ENCODE data around the gene EML1.

EML1 gene, protein sequence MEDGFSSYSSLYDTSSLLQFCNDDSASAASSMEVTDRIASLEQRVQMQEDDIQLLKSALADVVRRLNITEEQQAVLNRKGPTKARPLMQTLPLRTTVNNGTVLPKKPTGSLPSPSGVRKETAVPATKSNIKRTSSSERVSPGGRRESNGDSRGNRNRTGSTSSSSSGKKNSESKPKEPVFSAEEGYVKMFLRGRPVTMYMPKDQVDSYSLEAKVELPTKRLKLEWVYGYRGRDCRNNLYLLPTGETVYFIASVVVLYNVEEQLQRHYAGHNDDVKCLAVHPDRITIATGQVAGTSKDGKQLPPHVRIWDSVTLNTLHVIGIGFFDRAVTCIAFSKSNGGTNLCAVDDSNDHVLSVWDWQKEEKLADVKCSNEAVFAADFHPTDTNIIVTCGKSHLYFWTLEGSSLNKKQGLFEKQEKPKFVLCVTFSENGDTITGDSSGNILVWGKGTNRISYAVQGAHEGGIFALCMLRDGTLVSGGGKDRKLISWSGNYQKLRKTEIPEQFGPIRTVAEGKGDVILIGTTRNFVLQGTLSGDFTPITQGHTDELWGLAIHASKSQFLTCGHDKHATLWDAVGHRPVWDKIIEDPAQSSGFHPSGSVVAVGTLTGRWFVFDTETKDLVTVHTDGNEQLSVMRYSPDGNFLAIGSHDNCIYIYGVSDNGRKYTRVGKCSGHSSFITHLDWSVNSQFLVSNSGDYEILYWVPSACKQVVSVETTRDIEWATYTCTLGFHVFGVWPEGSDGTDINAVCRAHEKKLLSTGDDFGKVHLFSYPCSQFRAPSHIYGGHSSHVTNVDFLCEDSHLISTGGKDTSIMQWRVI

DNA sequence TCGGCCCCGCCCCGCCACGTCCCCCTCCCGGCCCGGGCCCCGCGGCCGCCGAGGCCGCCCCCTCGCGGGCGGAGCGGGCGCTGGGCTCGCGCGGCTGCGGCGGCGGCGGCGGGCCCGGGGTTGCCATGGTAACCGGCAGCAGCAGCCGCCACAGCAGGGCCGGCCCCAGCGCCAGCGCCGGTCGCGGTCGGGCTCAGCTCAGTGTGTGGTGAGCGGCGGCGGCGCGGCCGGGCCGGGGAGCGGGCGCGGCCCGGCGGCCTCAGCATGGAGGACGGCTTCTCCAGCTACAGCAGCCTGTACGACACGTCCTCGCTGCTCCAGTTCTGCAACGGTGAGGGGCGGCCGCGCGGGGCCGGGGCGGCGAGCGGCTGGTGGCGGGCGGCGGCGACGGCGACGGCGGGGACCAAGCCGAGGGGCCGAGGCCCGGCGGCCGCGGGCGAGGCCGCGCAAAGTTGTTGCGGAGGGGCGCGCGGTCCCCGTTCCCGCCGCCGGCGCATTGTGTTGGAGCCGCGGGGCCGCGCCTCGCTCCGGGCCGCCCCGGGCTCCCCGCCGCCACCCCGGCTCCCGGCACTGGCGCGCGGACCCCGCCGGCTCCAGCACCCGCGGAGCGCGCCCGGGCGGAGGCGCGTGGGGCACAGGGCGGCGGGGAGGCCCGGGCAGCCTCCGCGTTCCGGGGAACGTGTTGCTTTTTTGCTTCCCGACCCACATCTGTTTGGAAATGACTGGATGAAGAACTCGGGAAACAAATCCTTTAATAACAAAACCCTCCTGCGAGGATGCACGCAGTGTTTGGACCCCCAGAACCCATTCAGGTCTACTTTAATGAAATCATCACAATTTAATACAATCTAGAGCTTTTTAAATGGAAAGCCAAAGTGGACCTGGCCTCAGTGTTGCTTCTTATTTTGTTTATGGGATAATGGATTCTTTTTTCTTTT, at the start of gene EML1:
Gene EML1 (plus strand): TSS at position 201 of the 938 bp plus-strand sequence. CDS start 64 bp downstream, at position 265.
- in situ Hi-C loops (cut with MboI; ENCODE audit: low sequenced_read_pairs), result no loop called here

DNA sequence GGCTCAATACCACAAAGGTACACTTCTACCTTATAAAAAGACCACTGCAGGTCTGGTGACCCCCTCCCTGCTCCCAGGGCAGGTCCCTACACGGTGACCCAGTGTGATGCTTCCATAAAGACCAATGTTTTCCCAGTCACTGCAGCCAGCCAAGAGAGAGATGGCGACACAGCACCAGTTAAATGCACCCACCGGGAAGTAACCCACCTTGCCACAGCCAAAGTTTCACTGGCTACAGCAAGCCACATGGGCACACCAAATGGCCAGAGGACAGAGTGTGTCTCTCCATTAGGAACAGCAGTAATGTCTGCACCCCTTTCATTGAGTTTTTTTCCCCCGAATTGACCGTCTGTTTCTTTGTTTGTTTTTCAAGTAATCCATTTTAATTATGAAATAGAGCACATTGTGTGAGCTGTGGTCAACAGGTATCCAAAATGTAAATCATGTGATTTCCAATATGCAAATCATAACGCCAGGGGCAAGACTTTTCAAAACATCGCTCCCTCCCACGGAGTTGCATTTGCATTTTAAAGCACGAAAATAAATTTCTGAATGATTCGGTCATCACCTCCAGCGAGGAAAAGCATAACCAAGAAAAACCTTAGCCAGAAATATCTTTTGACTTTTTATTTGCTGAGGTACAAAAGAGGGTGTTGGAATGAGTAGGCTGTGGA, 48.9 kb upstream of the EML1 start:
- in situ Hi-C loops (cut with MboI; ENCODE audit: low sequenced_read_pairs), result no loop called here

DNA sequence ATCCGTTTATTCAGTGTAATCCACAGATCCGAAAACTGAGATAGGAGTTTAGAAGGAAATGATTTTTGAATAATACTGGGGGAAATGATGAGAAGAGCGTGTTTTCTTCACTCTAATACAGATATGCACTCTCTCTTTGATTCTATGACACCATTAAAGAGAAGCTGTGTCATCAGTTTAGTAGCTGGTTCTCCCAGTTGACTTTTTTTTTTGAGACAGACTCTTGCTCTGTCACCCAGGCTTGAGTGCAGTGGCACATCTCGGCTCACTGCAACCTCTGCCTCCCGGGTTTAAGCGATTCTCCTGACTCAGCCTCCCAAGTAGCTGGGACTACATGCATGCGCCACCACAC, 48.4 kb upstream of the EML1 start:
- in situ Hi-C loops (cut with MboI; ENCODE audit: low sequenced_read_pairs), result no loop called here

DNA sequence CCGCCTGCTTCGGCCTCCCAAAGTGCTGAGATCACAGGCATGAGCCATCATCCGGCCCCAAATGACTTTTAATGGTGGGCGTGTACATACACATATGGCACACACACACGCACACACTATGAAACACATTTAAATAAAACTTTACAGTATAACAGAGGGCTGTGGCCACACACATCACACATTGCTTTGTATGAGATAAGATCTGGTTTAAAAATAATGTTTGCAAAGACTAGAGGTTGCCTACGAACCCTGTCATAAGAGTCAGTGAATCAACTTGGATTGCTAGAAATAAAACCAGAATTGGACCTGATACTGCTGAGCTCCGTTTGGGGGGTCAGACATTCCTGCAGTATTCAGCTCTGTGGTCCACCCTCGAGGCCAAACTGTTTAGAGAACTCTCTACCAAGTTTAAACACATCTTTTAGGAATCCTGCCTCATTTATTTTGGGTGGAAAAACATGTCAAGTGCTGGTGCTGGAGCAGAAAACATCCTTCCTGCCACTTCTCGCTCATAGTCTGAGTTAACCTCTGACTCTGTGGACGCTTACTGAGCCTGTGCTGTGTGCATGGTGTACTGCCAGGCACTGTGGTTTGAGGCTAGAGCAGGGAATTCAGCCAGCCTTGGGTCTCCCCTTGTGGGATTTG, 47.8 kb upstream of the EML1 start:
- in situ Hi-C loops (cut with MboI; ENCODE audit: low sequenced_read_pairs), result no loop called here

DNA sequence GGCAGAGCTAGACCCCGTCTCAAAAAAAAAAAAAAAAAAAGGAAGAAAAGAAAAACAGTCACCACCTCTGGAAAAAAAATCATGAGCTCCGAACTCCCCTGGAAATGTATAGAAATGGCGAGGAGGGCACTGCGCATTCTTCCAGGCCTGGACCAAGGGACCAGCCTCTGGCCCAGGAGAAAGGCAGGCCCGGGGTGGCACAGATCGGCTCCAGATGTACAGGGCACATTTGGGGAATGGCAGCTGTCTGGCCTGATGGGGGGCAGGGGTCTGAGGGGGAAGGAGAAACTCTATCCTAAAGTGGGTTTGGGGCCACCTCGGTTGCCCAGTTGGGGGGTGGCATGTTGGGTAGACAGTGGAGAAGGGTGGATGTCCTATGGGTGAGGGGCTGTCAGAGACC, 46.0 kb upstream of the EML1 start:
- in situ Hi-C loops (cut with MboI; ENCODE audit: low sequenced_read_pairs), result no loop called here

DNA sequence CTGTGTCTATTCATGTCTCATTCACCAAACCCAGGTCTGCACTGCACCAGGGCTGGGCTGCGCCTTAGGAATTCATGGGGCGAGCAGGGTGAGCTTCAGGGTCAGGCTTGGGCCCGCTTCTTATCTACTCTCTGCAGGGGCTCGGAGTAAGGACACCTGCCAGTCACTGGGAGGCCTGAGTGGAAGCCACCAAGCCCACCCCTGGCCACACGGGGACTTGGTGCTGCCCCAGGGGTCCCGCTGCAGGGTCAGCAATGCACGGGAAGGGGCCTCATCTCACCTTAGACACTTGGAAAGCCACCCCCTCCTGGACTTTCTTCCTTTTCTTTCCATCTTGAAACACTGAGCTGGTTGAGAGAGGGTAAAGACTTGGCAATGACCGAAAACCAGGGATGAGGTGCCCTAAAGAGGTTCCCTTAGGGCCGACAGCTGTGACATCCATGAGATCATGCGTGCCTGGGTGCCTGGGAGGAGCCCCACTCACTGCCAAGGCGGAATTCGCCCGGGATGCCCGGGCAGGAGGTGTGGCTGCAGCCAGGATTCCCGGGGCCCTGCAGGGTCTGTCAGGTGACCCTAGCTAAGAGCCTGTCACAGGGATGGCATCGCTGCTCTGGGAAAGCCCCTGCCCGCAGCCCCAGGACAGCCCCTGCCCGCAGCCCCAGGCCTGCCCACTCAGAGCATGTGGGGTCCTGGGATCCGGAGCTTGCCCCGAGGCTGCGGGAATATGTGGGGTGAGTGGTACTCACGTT, 45.5 kb upstream of the EML1 start:
- in situ Hi-C loops (cut with MboI; ENCODE audit: low sequenced_read_pairs), result no loop called here

DNA sequence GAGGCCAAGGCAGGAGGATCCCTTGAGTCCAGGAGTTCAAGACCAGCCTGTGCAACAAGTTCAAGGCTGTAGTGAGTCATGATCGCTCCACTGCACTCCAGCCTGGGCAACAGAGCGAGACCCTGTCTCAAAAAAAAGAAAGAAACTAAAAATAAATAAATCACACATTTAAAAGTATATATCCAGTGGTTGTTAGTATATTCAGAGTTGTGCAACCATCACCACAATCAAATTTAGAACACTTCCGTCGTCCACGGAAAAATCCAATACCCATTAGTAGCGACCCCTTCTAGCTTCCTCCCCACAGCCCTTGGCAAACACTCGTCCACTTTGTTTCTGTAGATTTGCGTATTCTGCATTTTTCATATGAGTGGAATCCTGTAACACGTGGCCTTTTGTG, 44.7 kb upstream of the EML1 start:
- in situ Hi-C loops (cut with MboI; ENCODE audit: low sequenced_read_pairs), result no loop called here

DNA sequence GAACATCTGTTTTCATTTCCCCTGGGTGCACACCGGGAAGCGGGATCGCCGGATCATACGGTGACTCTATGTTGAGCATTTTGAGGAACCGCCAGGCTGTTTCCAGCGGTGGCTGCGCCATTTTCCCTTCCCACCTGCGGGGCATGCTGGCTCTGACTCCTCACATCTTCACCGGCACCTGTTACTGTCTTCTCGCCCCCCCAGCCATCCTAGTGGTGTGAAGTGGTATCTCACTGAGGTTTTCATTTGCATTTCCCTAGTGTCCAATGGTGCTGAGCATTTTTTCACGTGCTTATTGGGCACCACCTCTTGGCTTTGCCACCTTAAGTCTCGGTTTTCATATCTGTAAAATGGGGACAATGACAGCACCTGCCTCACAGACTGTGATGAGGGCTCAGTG, 44.1 kb upstream of the EML1 start:
- in situ Hi-C loops (cut with MboI; ENCODE audit: low sequenced_read_pairs), result no loop called here

DNA sequence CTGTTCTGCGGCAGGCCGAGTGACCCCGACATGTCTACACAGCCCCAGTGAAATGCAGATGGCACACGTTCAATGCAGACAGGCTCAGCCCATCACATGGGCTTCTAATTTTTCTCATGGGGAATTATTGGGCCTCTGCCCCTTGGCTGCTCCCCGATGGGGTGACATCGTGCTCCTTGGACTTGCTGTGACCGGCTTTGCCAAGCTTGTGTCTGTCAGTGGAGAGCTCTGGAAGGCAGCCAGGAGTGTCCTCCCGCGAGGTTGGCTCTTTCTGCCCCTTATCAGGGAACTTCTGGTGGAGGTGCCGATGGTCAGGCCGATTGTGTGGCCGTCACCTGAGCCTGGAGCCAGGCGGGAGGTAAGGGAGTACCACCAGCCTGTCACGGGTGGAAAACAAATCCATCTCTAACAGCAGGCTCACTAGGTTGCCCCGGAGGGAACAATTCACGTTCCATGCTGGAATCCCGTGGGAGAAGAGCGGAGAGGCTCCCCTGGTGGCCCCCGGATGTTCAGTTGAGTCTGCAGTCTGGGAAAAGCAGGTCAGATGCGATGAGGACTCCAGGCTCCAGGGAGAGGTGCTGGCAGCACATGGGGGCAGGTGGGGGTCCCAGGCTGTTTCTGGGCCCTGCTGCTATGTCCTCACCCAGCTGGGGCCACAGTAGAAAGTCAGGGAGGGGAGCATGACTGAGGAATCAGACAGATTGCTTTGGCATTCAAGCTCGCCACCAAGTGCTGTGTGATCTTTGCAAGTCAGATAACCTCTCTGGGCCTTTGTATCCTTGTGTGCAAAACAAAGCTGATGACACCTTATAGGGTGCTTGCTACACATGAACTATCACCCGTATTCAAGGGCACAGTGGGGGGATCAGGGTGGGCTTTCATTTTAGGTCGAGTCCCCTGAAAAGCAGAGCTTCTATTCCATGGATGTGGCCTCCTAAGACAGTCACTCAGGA, 43.2 kb upstream of the EML1 start:
- in situ Hi-C loops (cut with MboI; ENCODE audit: low sequenced_read_pairs), result no loop called here

DNA sequence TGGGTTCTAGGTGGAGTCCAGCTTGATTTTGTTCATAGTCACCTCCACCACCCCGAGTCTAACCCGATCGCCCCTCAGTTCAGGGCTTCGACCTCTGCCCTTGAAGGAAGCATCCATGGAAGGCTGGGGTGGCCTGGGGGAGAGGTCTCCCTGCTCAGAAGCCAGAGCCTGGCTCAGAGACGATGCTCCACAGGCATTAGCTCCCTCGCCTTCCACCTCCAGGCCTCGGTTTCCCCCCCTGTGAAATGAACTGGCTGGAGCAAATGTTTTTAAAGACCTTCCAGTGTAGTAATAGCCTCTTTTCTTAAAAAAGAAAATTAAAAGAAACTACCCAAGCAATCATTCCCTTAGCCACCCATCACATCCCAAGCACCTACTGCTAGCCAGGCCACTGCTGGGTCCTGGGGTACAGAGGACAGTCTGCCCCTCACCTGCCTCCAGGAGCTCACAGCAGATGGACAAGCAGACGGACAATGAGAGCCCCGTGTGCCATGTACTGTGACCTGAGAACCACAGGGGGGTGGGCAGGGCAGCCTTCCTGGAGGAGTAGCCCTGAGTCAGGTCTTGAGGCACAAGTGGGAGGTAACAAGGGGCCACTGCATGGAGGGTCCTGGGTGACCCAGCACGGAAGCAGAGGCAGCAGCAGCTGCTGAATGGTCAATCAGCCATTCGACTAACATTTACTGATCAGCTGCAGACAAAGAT, 42.3 kb upstream of the EML1 start:
- in situ Hi-C loops (cut with MboI; ENCODE audit: low sequenced_read_pairs), result no loop called here

DNA sequence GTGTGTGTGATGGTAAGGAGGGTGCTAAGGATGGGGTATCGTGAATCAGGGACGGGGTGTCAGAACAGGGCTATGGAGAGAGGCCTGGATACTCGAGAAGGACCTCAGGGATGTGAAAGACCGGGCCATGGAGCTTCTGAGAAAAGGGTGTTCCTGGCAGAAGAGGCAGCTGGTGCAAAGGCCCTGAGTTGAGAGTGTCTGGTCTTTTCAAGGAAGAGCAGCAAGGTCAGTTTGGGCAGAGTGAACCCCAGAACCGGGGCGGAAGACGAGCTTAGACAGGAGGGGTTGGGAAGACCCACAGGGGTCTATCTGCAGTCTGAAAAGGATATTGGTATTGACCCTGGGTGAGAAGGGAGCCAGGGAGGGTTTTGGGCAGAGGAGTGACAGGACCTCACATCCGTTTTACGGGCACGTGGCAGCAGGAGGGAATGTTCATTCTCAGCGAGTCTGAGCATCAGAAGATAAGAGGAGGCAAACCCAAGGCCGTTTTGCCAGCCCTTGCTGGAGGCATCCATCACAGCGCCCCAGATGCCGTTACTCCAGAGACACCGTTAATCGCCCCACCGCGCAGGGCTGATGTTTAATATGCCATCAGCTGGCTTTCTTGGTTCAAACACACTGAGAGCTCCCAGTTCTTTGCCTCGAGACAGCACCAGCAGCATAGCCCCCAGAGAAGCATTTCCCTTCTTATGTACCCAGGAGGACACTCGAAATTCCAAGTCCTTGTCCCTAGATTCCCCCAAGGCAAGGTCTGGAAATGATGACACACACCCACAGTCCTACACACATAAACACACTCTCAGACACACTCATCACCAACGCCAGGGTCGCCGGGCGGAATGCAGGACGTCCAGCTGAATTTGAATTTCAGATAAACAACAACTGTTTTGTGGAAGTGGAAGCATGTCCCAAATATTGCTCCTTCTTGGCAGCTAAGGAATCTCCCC, 41.4 kb upstream of the EML1 start:
- in situ Hi-C loops (cut with MboI; ENCODE audit: low sequenced_read_pairs), result no loop called here

DNA sequence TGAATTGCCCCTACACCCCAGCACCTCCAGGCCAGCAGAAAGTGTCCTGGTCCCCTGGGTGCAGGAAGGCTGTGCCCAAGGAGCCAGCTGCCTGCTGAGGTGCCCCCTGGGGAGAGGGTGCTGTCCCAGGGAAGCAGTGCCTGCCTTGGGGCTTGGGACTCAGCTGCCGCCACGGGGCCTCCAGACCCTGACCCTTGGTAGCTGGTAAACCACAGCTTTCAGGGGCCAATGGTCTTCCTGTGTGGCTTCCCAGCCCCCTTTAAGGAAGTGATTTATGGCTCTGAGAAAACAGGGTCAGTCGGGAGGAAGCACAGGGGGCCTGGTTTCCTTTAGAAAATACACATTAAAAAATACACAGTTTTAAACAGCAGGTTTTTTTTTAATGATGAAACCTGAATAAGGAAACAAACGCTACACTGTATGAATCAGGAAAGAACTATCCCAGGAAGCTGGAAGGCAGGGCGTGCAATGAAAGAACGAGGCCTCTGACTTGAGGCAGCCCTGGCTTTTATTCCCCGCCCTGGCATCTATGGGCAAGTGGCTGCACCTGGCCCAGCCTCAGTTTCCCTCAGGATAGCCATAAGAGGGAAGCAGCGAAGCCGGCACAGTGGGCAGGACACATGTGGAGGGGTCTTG, 40.6 kb upstream of the EML1 start:
- in situ Hi-C loops (cut with MboI; ENCODE audit: low sequenced_read_pairs), result no loop called here

DNA sequence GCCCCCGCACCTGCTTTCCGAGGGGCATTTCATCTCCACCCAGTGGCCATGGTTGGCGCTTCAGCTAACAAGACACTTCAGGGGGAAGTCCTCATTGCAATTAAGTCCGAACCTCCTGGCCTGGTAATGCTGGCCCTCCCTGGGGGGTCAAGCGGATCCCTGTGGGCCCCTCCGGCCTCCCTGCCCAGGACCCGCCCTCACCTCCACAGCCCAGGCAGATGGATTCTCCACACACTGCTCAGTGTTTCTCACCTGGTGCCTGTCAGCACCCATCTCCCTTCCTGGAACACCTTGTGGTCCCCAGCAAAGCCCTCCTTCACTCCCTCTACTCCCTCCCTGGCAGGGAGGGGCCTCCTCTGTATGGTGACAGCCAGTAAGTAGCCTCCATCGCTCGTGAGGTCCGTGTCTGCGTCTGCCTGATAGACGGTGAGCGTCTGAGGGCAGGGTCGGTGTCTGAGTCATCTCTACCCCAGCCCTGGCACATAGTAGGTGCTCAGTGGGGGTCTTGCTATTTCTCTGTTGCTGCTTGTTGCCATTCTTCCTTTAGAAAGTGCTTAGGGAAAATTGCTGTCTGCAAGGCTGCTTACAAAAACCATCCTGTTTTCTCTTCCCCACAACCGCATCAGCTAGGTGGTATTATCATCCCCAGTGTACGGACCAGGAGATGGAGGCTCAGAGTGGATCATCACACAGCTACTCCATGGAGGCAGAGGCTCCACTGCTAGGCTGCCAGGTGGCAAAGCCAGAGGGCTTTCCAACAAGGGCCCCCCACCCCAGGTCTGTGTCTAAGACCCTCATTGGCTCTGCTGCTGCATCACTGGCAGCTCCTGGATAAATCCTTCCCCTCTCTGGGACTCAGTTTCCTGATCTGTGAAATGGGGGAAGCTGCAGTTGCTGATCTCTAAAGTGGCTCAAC, 39.7 kb upstream of the EML1 start:
- in situ Hi-C loops (cut with MboI; ENCODE audit: low sequenced_read_pairs), result no loop called here

DNA sequence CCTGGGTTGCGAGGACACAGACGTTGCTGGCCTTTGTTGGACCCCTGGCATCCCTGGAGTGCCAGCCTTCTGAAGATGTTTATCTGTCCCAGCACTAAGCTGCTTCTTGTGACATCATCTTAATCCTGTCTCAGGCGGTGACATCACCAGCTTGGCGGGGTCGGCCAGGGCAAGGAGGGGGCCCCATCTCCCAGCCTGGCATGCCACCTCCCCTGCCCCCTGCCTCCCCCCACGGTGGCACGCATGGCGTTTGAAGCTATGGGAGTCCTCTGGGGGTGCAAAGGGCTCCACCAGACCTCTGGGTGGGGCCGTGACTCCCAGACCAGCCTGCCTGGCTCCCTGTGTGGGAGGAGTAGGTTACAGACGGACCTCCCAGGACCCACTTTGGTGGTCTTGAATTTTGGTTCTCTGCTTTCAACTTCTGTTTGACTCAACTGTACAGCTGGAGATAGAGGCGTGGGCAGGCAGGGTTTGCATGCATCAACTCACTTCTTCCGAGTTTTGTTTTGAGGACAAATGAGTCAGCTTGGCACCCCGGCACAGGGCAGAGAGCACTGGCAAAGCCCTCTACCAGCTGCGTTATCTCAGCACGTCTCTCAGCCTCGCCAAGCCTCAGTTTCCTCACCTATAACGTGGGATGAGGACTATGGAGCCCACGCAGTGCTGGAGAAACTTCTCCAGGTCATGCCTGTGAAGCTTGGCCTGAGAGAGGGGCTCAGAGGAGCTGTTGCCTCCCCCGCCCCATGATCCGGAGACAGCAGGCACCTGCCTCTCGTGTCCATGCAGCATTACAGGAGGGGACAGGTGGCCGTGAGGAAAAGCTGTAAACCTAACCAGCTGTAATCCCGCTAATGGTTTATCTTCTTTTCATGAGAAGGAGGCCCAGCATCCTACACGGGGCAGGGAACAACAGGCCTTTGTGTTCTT, 38.8 kb upstream of the EML1 start:
- in situ Hi-C loops (cut with MboI; ENCODE audit: low sequenced_read_pairs), result no loop called here

Measured in HL-60/S4 (cell line).